Measurements from ENCODE around the gene TRAF3IP3.

TRAF3IP3 gene

GRCh38 chr1:209769171-209769904 is 13.5 kb downstream of the TRAF3IP3 start:
- H3K4me3 ChIP-seq (ENCODE audit: low read depth, low read length): peak overlapping the region; percentile 77
- no peak for TF ChIP-seq CTCF (IDR thresholded peaks at IDR 0.05; ENCODE audit: insufficient read depth, low read depth, low read length, missing control alignments)
- peak; percentile 92 for DNase-seq (ENCODE audit: low read depth)

DNA sequence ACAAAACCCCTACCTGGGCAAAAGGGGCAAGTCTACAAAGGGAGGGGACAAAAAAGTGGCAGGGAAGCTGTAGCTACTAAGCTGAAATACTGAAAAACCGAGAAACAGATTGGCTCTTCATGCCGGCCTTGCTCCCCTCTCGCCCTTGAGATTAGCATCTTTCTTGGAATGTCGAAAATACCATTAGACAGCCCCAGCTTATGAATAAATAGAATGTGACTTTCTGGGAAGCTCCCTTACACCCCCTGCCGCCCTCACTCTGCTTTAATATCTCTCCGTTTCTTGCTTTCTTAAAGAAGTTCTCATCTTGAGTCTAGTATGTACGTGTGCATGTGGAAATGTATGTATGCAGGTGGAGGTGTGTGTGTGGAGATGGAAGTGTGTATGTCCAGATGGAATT is 14.1 kb downstream of the TRAF3IP3 start:
- TF ChIP-seq CTCF (IDR thresholded peaks at IDR 0.05; ENCODE audit: insufficient read depth, low read depth, low read length, missing control alignments): no peak
- peak overlapping the region; percentile 77 for H3K4me3 ChIP-seq (ENCODE audit: low read depth, low read length)

GRCh38 chr1:209770636-209771415 is 15.0 kb downstream of the TRAF3IP3 start:
- DNase-seq (ENCODE audit: low read depth): no peak
- H3K4me3 ChIP-seq (ENCODE audit: low read depth, low read length): no peak overlapping the region
- TF ChIP-seq CTCF (IDR thresholded peaks at IDR 0.05; ENCODE audit: insufficient read depth, low read depth, low read length, missing control alignments): no peak

More for the DNA sequence above, 14.1 kb downstream of the TRAF3IP3 start:
- no peak for DNase-seq (ENCODE audit: low read depth)

GRCh38 chr1:209772126-209772525 is 16.3 kb downstream of the TRAF3IP3 start:
- no peak for DNase-seq (ENCODE audit: low read depth)
- TF ChIP-seq CTCF (IDR thresholded peaks at IDR 0.05; ENCODE audit: insufficient read depth, low read depth, low read length, missing control alignments): no peak
- H3K4me3 ChIP-seq (ENCODE audit: low read depth, low read length): no peak overlapping the region

- no peak overlapping the region for H3K4me3 ChIP-seq (ENCODE audit: low read depth, low read length)
- no peak for TF ChIP-seq CTCF (IDR thresholded peaks at IDR 0.05; ENCODE audit: insufficient read depth, low read depth, low read length, missing control alignments)
- DNase-seq (ENCODE audit: low read depth): peak; percentile 37
Measured at GRCh38 chr1:209774592-209774991, 18.7 kb downstream of the TRAF3IP3 start.

DNA sequence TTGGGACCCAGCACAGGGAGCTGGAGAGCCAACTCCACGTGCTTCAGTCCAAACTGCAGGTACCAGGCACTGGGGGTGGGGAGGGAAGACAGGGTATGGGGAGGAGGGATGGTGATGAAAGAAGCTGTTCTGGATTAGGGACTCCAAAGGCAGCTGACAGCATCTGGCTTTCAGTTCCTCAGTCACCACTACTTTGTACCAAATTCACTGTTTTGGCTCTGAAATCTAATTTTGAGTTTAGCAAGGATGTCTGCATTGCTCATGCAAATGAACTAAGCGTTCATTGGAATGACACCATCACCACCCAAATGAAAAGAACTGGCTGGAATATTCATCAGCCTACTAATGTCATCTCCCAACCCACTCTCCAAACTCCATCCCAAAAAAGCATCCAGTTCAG is 19.8 kb downstream of the TRAF3IP3 start:
- no peak overlapping the region for H3K4me3 ChIP-seq (ENCODE audit: low read depth, low read length)
- TF ChIP-seq CTCF (IDR thresholded peaks at IDR 0.05; ENCODE audit: insufficient read depth, low read depth, low read length, missing control alignments): no peak
- DNase-seq (ENCODE audit: low read depth): no peak
